Caco-2 (cell line): ENCODE results near the gene ZFP36L2. TPM values are rescaled to one million over a fixed set of nuclear protein-coding genes. Genes with fewer than 3 reads are reported as not detected.

ENCODE experiments used
- BruUV-seq: library from RNA; stranded (reverse); fragments of 400-500 nt; replicated peaks from 2 replicates; lab custom pipeline; 2021; lab: Mats Ljungman, UMichigan
- CTCF ChIA-PET: fragments of 300-600 bp; sonication (Branson Sonifier 250); formaldehyde crosslinking; loops from one replicate; lab custom pipeline; 2022; ENCODE audit warnings: antibody characterized with exemption; lab: Charles Lee
- POLR2A ChIA-PET: fragments of 300-600 bp; sonication (Branson Sonifier 250); formaldehyde crosslinking; loops from one replicate; lab custom pipeline; 2022; ENCODE audit warnings: antibody characterized with exemption; lab: Charles Lee
- DNase-seq, 2 experiments: peaks; one replicate each; pipeline versions ENCODE4 v3.0.0 to v3.0.0-alpha.2; 2020 to 2022
- H3K27me3 ChIP-seq: replicated peaks from 2 replicates; pipeline ENCODE4 v1.6.0; 2011; ENCODE audit warnings: low read length; ENCODE audit not compliant: control insufficient read depth, insufficient read depth
- H3K36me3 ChIP-seq: 2 replicates; pipeline ENCODE4 v1.5.1; 2011; ENCODE audit warnings: low read length; ENCODE audit not compliant: control insufficient read depth, insufficient read depth
- H3K4me1 ChIP-seq: fragments of 250-450 bp; sonication (Bioruptor Pico); 2 replicates; pipeline ENCODE4 v1.5.1; 2020; ENCODE audit warnings: mild to moderate bottlenecking
- H3K4me3 ChIP-seq: 2 replicates; pipeline ENCODE4 v1.5.1; 2011; ENCODE audit warnings: low read depth, mild to moderate bottlenecking, control low read depth, low read length
- H3K9me3 ChIP-seq: fragments of 250-450 bp; sonication (Bioruptor Pico); 2 replicates; pipeline ENCODE4 v1.5.1; 2020; ENCODE audit warnings: mild to moderate bottlenecking, moderate library complexity
- H3K27ac Mint-ChIP-seq: one replicate; pipeline ENCODE4 v1.8.0; 2022; ENCODE audit warnings: mixed read lengths; ENCODE audit not compliant: unreplicated experiment
- H3K27me3 Mint-ChIP-seq: one replicate; pipeline ENCODE4 v1.8.0; 2022; ENCODE audit warnings: mixed read lengths; ENCODE audit not compliant: insufficient read depth, unreplicated experiment
- H3K36me3 Mint-ChIP-seq: one replicate; pipeline ENCODE4 v1.8.0; 2022; ENCODE audit warnings: mild to moderate bottlenecking, mixed read lengths; ENCODE audit not compliant: insufficient read depth, unreplicated experiment
- H3K4me1 Mint-ChIP-seq: one replicate; pipeline ENCODE4 v1.8.0; 2022; ENCODE audit warnings: low read depth, mixed read lengths; ENCODE audit not compliant: unreplicated experiment
- H3K4me3 Mint-ChIP-seq: one replicate; pipeline ENCODE4 v1.8.0; 2022; ENCODE audit warnings: mild to moderate bottlenecking, moderate library complexity, mixed read lengths; ENCODE audit not compliant: unreplicated experiment
- H3K9me3 Mint-ChIP-seq: one replicate; pipeline ENCODE4 v1.8.0; 2022; ENCODE audit warnings: mixed read lengths; ENCODE audit not compliant: unreplicated experiment
- CTCF ChIP-seq, 2 experiments: fragments of 200-600 bp in 1 of 2; IDR thresholded peaks; 1 replicate in 1 of 2; 2 replicates in 1 of 2; pipeline versions ENCODE4 v1.5.1 to v1.8.0; 2011 to 2022; ENCODE audit warnings: antibody characterized with exemption in 1 of 2, control low read depth in 1 of 2, inconsistent platforms in 1 of 2, low read depth in 1 of 2, low read length in 1 of 2, mild to moderate bottlenecking in 1 of 2, moderate library complexity in 1 of 2; ENCODE audit not compliant: insufficient read depth in 1 of 2, severe bottlenecking in 1 of 2, unreplicated experiment in 1 of 2
- intact Hi-C: fragments of 100-400 bp; cut with micrococcal nuclease; formaldehyde crosslinking; loops from one replicate; pipeline ENCODE4 v1.10.0; 2022; ENCODE audit not compliant: unreplicated experiment
- total RNA-seq: library from RNA; stranded (reverse); gene quantifications from 2 replicates; pipeline ENCODE4 v1.2.3, GENCODE V29; 2022

The ZFP36L2 gene
- total RNA-seq, 1 experiment from 2014 or later = 225 TPM

- no peak for TF ChIP-seq CTCF (IDR thresholded peaks at IDR 0.05; ENCODE audit: insufficient read depth in 1 of 2, low read depth in 1 of 2, low read length in 1 of 2, severe bottlenecking in 1 of 2, unreplicated experiment in 1 of 2)
- Mint-ChIP-seq H3K4me3 (peak overlapping the region; percentile 9), H3K27ac (peak overlapping the region; percentile 90), H3K36me3 (peaks cover 31% of the 10 kb centered on the region), H3K9me3 (no peaks in the 10 kb centered on the region), H3K4me1 (peaks cover 58% of the 10 kb centered on the region), H3K27me3 (no peaks in the 10 kb centered on the region)
- intact Hi-C loops = no loop called here
- CTCF ChIA-PET = no interaction called here
- no peak for DNase-seq
- no peak overlapping the region for H3K4me3 ChIP-seq
- POLR2A ChIA-PET = no interaction called here
- BruUV-seq = no TSS peak
- H3K9me3 ChIP-seq = no peaks in the 10 kb centered on the region
- H3K36me3 ChIP-seq = no peaks in the 10 kb centered on the region
- no peaks in the 10 kb centered on the region for H3K27me3 ChIP-seq
- H3K4me1 ChIP-seq = peaks cover 75% of the 10 kb centered on the region
These were observed 28.9 kb downstream of the ZFP36L2 start for GRCh38 chr2:43197588-43197896.

GRCh38 chr2:43196768-43197587 lies 29.4 kb downstream of the ZFP36L2 start:
- Mint-ChIP-seq H3K36me3 (peaks cover 33% of the 10 kb centered on the region), H3K4me3 (peak overlapping the region; percentile 55), H3K27me3 (no peaks in the 10 kb centered on the region), H3K9me3 (no peaks in the 10 kb centered on the region), H3K27ac (peak overlapping the region; percentile 90), H3K4me1 (peaks cover 61% of the 10 kb centered on the region)
- intact Hi-C loops = no loop called here
- no TSS peak for BruUV-seq
- no peaks in the 10 kb centered on the region for H3K36me3 ChIP-seq
- TF ChIP-seq CTCF (IDR thresholded peaks at IDR 0.05; ENCODE audit: insufficient read depth in 1 of 2, low read depth in 1 of 2, low read length in 1 of 2, severe bottlenecking in 1 of 2, unreplicated experiment in 1 of 2) = no peak
- peaks cover 81% of the 10 kb centered on the region for H3K4me1 ChIP-seq
- H3K27me3 ChIP-seq = no peaks in the 10 kb centered on the region
- ChIA-PET POLR2A (interaction anchor here (0.6 kb wide), 1 partner anchor 35 kb away, joined by 3 read pairs; no protein-coding TSS in a partner anchor), CTCF (no interaction called here)
- H3K9me3 ChIP-seq = no peaks in the 10 kb centered on the region
- no peak overlapping the region for H3K4me3 ChIP-seq
- DNase-seq = no peak

- CTCF ChIA-PET = interaction anchor here (0.6 to 2.6 kb wide), 8 partner anchors 24 to 216 kb away, joined by 3 to 12 read pairs (median 4); no protein-coding TSS in a partner anchor
- peaks cover 38% of the 10 kb centered on the region for H3K36me3 Mint-ChIP-seq
- Histone ChIP-seq H3K36me3 (no peaks in the 10 kb centered on the region), H3K4me1 (peaks cover 86% of the 10 kb centered on the region), H3K4me3 (0 out of 2 replicates have a peak overlapping the region, but pooled peaks have one; percentile 0), H3K27me3 (no peaks in the 10 kb centered on the region), H3K9me3 (no peaks in the 10 kb centered on the region)
- DNase-seq = peak; percentile 97 to 98
- peaks cover 60% of the 10 kb centered on the region for H3K4me1 Mint-ChIP-seq
- no peaks in the 10 kb centered on the region for H3K9me3 Mint-ChIP-seq
- no TSS peak for BruUV-seq
- intact Hi-C loops = loop anchor here (1.0 to 2.0 kb wide), 8 partner anchors 25 to 245 kb away; partner anchors contain the start of gene ZFP36L2
- peak overlapping the region; percentile 91 for H3K27ac Mint-ChIP-seq
- POLR2A ChIA-PET = interaction anchor here (0.5 to 2.1 kb wide), 12 partner anchors 14 to 384 kb away, joined by 3 to 24 read pairs (median 3); partner anchors contain the start of gene ZFP36L2
- peak overlapping the region; percentile 67 for H3K4me3 Mint-ChIP-seq
- no peak for TF ChIP-seq CTCF (IDR thresholded peaks at IDR 0.05; ENCODE audit: insufficient read depth in 1 of 2, low read depth in 1 of 2, low read length in 1 of 2, severe bottlenecking in 1 of 2, unreplicated experiment in 1 of 2)
- H3K27me3 Mint-ChIP-seq = no peaks in the 10 kb centered on the region
These were observed 32.1 kb downstream of the ZFP36L2 start for GRCh38 chr2:43194121-43194869.
